Measurements from ENCODE around the gene CFAP299. TPM values are rescaled to one million over a fixed set of nuclear protein-coding genes. Genes with fewer than 3 reads are reported as not detected.

The CFAP299 gene
- total and polyA plus RNA-seq, 2 of the 13 experiments (the other 11 are each of a cell fraction or from before 2014, with no cell fraction given) = not detected

DNA sequence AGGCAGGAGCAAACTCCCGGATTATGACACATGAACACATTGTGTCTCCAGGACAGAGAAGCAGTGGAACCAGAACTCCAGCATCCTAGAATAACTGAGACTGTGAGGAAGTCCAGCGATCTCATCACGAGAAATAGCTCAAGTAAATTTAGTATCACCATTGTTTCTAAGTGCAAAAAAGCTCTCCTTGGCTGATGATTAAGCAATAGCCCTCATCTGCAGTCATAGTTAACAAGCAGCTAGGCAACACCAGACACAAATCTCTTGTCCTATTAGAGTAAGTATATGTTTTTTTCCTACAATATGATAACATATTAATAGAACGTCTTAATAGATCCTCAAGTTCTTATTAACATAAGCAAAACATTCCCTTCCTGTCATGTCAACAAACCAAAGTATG lies 2.4 kb upstream of the CFAP299 start (continued):
- TF ChIP-seq NFATC3 (CRISPR knock-in tag; IDR thresholded peaks at IDR 0.05) = no peak
- no peak for TF ChIP-seq ZNF263 (CRISPR knock-in tag; IDR thresholded peaks at IDR 0.05)

DNA sequence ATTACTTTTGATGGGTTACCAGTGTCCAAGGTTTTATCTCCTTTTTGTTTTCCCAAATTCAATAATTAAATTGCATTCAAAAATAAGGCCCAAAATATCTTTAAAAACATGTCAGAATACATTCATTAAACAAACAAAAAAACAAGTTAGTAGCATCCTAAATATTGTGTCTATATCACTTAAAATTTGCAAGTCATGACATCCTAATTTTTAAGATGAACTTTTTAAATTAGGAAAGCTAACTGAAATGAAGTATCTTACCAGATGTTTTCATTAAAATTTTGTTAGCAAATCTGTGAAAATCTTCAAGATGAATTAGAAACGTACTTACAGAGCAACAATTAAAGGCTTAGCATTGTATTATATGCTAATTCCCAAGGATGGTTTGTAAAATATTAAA lies 962 bp upstream of the CFAP299 start:
- FAIRE-seq (no peak), ATAC-seq (no peak), DNase-seq (ENCODE audit: low spot score) (no peak)
- ChIA-PET CTCF (ENCODE audit: low intra/inter-chr PET ratio, low total read pairs) (no interaction called here), POLR2A (no interaction called here)
- no peak overlapping the region for H3K27ac ChIP-seq (ENCODE audit: extremely low read length, insufficient read depth, low read length)
- no peaks in the 10 kb centered on the region for H3K36me3 ChIP-seq (replicated peaks in 1 of 2; ENCODE audit: control insufficient read depth in 1 of 2, insufficient read depth in 2 of 2, low read length in 2 of 2)
- no peak overlapping the region for H3K4me2 ChIP-seq (ENCODE audit: low read depth, low read length)
- no peaks in the 10 kb centered on the region for H3K9me3 ChIP-seq (ENCODE audit: low read length)
- H3K79me2 ChIP-seq (ENCODE audit: insufficient read depth, low read length) = no peaks in the 10 kb centered on the region
- H2AFZ ChIP-seq (ENCODE audit: low read length) = no peak overlapping the region
- H4K20me1 ChIP-seq (ENCODE audit: insufficient read depth, low read length) = peaks cover 2% of the 10 kb centered on the region; the same call in 1 of the 2 replicates
- H3K4me3 ChIP-seq (replicated peaks in 1 of 3; ENCODE audit: insufficient read depth in 1 of 3, low read depth in 2 of 3, low read length in 3 of 3) = no peak overlapping the region
- H3K27me3 ChIP-seq (ENCODE audit: control insufficient read depth in 1 of 2, insufficient read depth in 2 of 2, low read length in 2 of 2) = peaks cover 0 to 14% of the 10 kb centered on the region in 2 experiments; a peak in 2 of 5 replicates
- no TSS peak for BruUV-seq (replicated peaks)
- intact Hi-C loops (cut with micrococcal nuclease; ENCODE audit: unreplicated experiment) (no loop called here), in situ Hi-C loops (cut with HindIII; ENCODE audit: extremely low pct_ligation_motif_present, low pct_unique_long_range_greater_than_20kb) (no loop called here)
- 3% methylated on average over 1 of the region's 1 CpG for whole genome bisulfite sequencing (ENCODE audit: low lambda C conversion rate)
- H3K4me1 ChIP-seq (ENCODE audit: insufficient read depth, low read length) = peaks cover 9% of the 10 kb centered on the region
- TF ChIP-seq SRY (CRISPR knock-in tag; IDR thresholded peaks at IDR 0.05) (no peak), ATAD3A (CRISPR knock-in tag; IDR thresholded peaks at IDR 0.05) (no peak), NFE2L2 (IDR thresholded peaks at IDR 0.05; ENCODE audit: low read length) (peak; percentile 53; the same call in 1 of the 2 replicates)
- TF ChIP-seq, protein P1, sequence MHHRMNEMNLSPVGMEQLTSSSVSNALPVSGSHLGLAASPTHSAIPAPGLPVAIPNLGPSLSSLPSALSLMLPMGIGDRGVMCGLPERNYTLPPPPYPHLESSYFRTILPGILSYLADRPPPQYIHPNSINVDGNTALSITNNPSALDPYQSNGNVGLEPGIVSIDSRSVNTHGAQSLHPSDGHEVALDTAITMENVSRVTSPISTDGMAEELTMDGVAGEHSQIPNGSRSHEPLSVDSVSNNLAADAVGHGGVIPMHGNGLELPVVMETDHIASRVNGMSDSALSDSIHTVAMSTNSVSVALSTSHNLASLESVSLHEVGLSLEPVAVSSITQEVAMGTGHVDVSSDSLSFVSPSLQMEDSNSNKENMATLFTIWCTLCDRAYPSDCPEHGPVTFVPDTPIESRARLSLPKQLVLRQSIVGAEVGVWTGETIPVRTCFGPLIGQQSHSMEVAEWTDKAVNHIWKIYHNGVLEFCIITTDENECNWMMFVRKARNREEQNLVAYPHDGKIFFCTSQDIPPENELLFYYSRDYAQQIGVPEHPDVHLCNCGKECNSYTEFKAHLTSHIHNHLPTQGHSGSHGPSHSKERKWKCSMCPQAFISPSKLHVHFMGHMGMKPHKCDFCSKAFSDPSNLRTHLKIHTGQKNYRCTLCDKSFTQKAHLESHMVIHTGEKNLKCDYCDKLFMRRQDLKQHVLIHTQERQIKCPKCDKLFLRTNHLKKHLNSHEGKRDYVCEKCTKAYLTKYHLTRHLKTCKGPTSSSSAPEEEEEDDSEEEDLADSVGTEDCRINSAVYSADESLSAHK (CRISPR knock-in tag; IDR thresholded peaks at IDR 0.05; ENCODE audit: borderline replicate concordance) = no peak
- TF ChIP-seq, protein P2, sequence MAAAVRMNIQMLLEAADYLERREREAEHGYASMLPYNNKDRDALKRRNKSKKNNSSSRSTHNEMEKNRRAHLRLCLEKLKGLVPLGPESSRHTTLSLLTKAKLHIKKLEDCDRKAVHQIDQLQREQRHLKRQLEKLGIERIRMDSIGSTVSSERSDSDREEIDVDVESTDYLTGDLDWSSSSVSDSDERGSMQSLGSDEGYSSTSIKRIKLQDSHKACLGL (CRISPR knock-in tag; IDR thresholded peaks at IDR 0.05) = no peak
- H3K9ac ChIP-seq (ENCODE audit: insufficient read depth, low read depth, low read length) = no peak overlapping the region

Measured in HepG2 (cell line).